H9 (cell line): ENCODE results near the gene MSI2. TPM values are rescaled to one million over a fixed set of nuclear protein-coding genes. Genes with fewer than 3 reads are reported as not detected.

Experiments used
- DNase-seq: peaks from one replicate; pipeline ENCODE4 v3.0.0-alpha.2; 2017
- H2AFZ ChIP-seq: one replicate; pipeline ENCODE4 v1.6.1; 2013; ENCODE audit warnings: mild to moderate bottlenecking, low read length, control low read depth, moderate library complexity
- H2AK5ac ChIP-seq: 2 replicates; pipeline ENCODE4 v1.6.1; 2013; ENCODE audit warnings: low read length, control low read depth, mixed read lengths; ENCODE audit not compliant: insufficient read length
- H2BK120ac ChIP-seq: one replicate; pipeline ENCODE4 v1.6.1; 2013; ENCODE audit warnings: low read depth, mild to moderate bottlenecking, low read length, control low read depth, inconsistent platforms; ENCODE audit not compliant: poor library complexity, severe bottlenecking
- H2BK12ac ChIP-seq: 2 replicates; pipeline ENCODE4 v1.6.1; 2013; ENCODE audit warnings: low read length, control low read depth, mixed read lengths, low read depth; ENCODE audit not compliant: insufficient read length
- H2BK15ac ChIP-seq: 2 replicates; pipeline ENCODE4 v1.6.1; 2013; ENCODE audit warnings: low read depth, low read length, control low read depth
- H2BK20ac ChIP-seq: one replicate; pipeline ENCODE4 v1.6.1; 2013; ENCODE audit warnings: low read depth, mild to moderate bottlenecking, low read length, control low read depth, inconsistent platforms; ENCODE audit not compliant: poor library complexity, severe bottlenecking
- H2BK5ac ChIP-seq: 2 replicates; pipeline ENCODE4 v1.6.1; 2013; ENCODE audit warnings: low read length, control low read depth, mixed read lengths; ENCODE audit not compliant: insufficient read length
- H3K14ac ChIP-seq: 2 replicates; pipeline ENCODE4 v1.6.1; 2013; ENCODE audit warnings: low read length, control low read depth; ENCODE audit not compliant: insufficient read depth
- H3K18ac ChIP-seq: 2 replicates; pipeline ENCODE4 v1.6.1; 2013; ENCODE audit warnings: low read depth, mild to moderate bottlenecking, mixed read lengths, low read length, control low read depth; ENCODE audit not compliant: insufficient read length
- H3K23ac ChIP-seq: 2 replicates; pipeline ENCODE4 v1.6.1; 2013; ENCODE audit warnings: low read length, control low read depth, mixed read lengths, low read depth; ENCODE audit not compliant: insufficient read length
- H3K23me2 ChIP-seq: 2 replicates; pipeline ENCODE4 v1.6.1; 2013; ENCODE audit warnings: low read depth, mild to moderate bottlenecking, mixed read lengths, low read length, control low read depth; ENCODE audit not compliant: insufficient read length, poor library complexity, severe bottlenecking
- H3K27ac ChIP-seq: 2 replicates; pipeline ENCODE4 v1.5.1; 2013; ENCODE audit warnings: low read length, control low read depth, mixed read lengths, low read depth; ENCODE audit not compliant: insufficient read length
- H3K27me3 ChIP-seq: 2 replicates; pipeline ENCODE4 v1.6.1; 2013; ENCODE audit warnings: low read length, control low read depth, inconsistent platforms; ENCODE audit not compliant: insufficient read depth
- H3K4ac ChIP-seq: 2 replicates; pipeline ENCODE4 v1.6.1; 2013; ENCODE audit warnings: low read depth, mild to moderate bottlenecking, control low read depth, inconsistent platforms, low read length, moderate library complexity
- H3K4me1 ChIP-seq: 2 replicates; pipeline ENCODE4 v1.6.1; 2013; ENCODE audit warnings: low read length, control low read depth, inconsistent platforms; ENCODE audit not compliant: insufficient read depth
- H3K4me2 ChIP-seq: 2 replicates; pipeline ENCODE4 v1.6.1; 2013; ENCODE audit warnings: low read length, control low read depth, mixed read lengths; ENCODE audit not compliant: insufficient read length, insufficient read depth
- H3K56ac ChIP-seq: 2 replicates; pipeline ENCODE4 v1.6.1; 2013; ENCODE audit warnings: low read depth, mild to moderate bottlenecking, mixed read lengths, low read length, control low read depth; ENCODE audit not compliant: insufficient read length
- H3K79me1 ChIP-seq: 2 replicates; pipeline ENCODE4 v1.6.1; 2013; ENCODE audit warnings: low read depth, mild to moderate bottlenecking, moderate library complexity, low read length, control low read depth, inconsistent platforms; ENCODE audit not compliant: insufficient read depth, poor library complexity, severe bottlenecking
- H3K79me2 ChIP-seq: 2 replicates; pipeline ENCODE4 v1.6.1; 2013; ENCODE audit warnings: low read length, control low read depth, inconsistent platforms; ENCODE audit not compliant: insufficient read depth
- H3K9ac ChIP-seq: 2 replicates; pipeline ENCODE4 v1.6.1; 2013; ENCODE audit warnings: low read length, control low read depth, mixed read lengths; ENCODE audit not compliant: insufficient read length; ENCODE audit errors: extremely low read depth
- H3K9me3 ChIP-seq: one replicate; pipeline ENCODE4 v1.6.1; 2013; ENCODE audit warnings: low read depth, low read length, inconsistent platforms; ENCODE audit not compliant: control insufficient read depth
- H3T11ph ChIP-seq: one replicate; pipeline ENCODE4 v1.6.1; 2013; ENCODE audit warnings: mild to moderate bottlenecking, low read length, control low read depth, inconsistent platforms
- H4K20me1 ChIP-seq: one replicate; pipeline ENCODE4 v1.6.1; 2013; ENCODE audit not compliant: control insufficient read depth, insufficient read length, insufficient read depth
- H4K5ac ChIP-seq: 2 replicates; pipeline ENCODE4 v1.6.1; 2013; ENCODE audit warnings: low read depth, mild to moderate bottlenecking, mixed read lengths, low read length, control low read depth; ENCODE audit not compliant: insufficient read length
- H4K8ac ChIP-seq: replicated peaks from 2 replicates; pipeline ENCODE4 v1.6.1; 2013; ENCODE audit warnings: low read length, control low read depth, mixed read lengths, low read depth; ENCODE audit not compliant: insufficient read length
- H4K91ac ChIP-seq: 2 replicates; pipeline ENCODE4 v1.6.1; 2013; ENCODE audit warnings: low read depth, mild to moderate bottlenecking, moderate library complexity, mixed read lengths, low read length, control low read depth; ENCODE audit not compliant: insufficient read length
- H3K27ac Mint-ChIP-seq, 3 experiments: 2 replicates in 2 of 3; 3 replicates in 1 of 3; pipeline ENCODE4 v1.8.0; 2020 to 2021; ENCODE audit warnings: mixed read lengths in 3 of 3, mild to moderate bottlenecking in 1 of 3, moderate library complexity in 1 of 3
- H3K27me3 Mint-ChIP-seq: 2 replicates; pipeline ENCODE4 v1.8.0; 2021; ENCODE audit warnings: low read depth, mild to moderate bottlenecking, moderate library complexity, mixed read lengths
- H3K36me3 Mint-ChIP-seq, 3 experiments: 2 replicates in 2 of 3; 3 replicates in 1 of 3; pipeline ENCODE4 v1.8.0; 2020 to 2021; ENCODE audit warnings: low read depth in 3 of 3, mixed read lengths in 3 of 3; ENCODE audit not compliant: insufficient read depth in 1 of 3
- H3K4me1 Mint-ChIP-seq, 2 experiments: 2 replicates each; pipeline ENCODE4 v1.8.0; 2020; ENCODE audit warnings: mixed read lengths in 2 of 2
- H3K4me3 Mint-ChIP-seq, 2 experiments: 2 replicates in 1 of 2; 3 replicates in 1 of 2; pipeline ENCODE4 v1.8.0; 2020 to 2021; ENCODE audit warnings: mild to moderate bottlenecking in 2 of 2, mixed read lengths in 2 of 2, moderate library complexity in 1 of 2
- H3K9me3 Mint-ChIP-seq, 2 experiments: 2 replicates in 1 of 2; 3 replicates in 1 of 2; pipeline ENCODE4 v1.8.0; 2020; ENCODE audit warnings: mild to moderate bottlenecking in 2 of 2, mixed read lengths in 2 of 2, moderate library complexity in 1 of 2
- WGBS: extraction: QIAGEN DNeasy Blood & Tissue Kit; methylation state at CpG from one replicate; pipeline ENCODE4 v1.1.7; 2013; ENCODE audit warnings: missing lambda C conversion rate, low lambda C conversion rate, mixed read lengths; ENCODE audit not compliant: insufficient read length; ENCODE audit errors: extremely low coverage; 5-methylcytosine and 5-hydroxymethylcytosine counted together
- total RNA-seq: library from RNA; stranded (reverse); gene quantifications from 2 replicates; pipeline ENCODE4 v1.2.1, GENCODE V29; 2021
- TF ChIP-seq, protein P1 (sequence below): fragments of 200-600 bp; sonication (generic); conservative IDR thresholded peaks from 3 replicates; pipeline ENCODE4 v1.8.0; 2021; ENCODE audit warnings: antibody characterized with exemption, mild to moderate bottlenecking

Gene MSI2
- total RNA-seq, 1 experiment from 2014 or later = 98.5 TPM

DNA sequence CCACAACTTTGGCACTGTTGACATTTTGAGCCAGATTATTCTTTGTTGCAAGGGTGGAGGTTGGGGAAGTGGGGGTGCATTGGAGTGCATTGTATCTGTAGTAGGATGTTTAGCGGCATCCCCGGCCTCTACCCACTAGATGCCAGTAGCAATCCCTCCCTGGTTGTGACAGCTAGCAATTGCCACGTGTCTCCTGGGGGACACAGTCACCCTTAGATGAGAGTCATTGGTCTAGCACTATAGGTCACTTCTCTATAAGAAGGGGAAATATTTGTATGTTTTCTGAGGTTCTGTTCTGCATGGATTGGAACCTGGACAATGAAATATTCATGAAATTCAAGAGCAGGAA lies 32.4 kb downstream of the MSI2 start:
- Histone ChIP-seq H4K91ac (no peak overlapping the region), H4K20me1 (no peaks in the 10 kb centered on the region), H2BK5ac (no peak overlapping the region), H3K27me3 (no peaks in the 10 kb centered on the region), H3K4me2 (no peak overlapping the region), H3K14ac (no peak overlapping the region), H3K18ac (no peak overlapping the region), H2AFZ (no peak overlapping the region), H2BK120ac (no peak overlapping the region), H3K56ac (no peak overlapping the region), H2BK20ac (no peak overlapping the region), H3K4ac (no peak overlapping the region), H3K9me3 (no peaks in the 10 kb centered on the region), H3K79me1 (peaks cover 7% of the 10 kb centered on the region), H2BK15ac (no peak overlapping the region), H3K23ac (no peak overlapping the region), H4K8ac (no peak overlapping the region), H2AK5ac (no peak overlapping the region), H3K23me2 (no peaks in the 10 kb centered on the region), H3K9ac (no peak overlapping the region), H3K79me2 (no peaks in the 10 kb centered on the region; the same call in 1 of the 2 replicates), H3T11ph (no peak overlapping the region), H3K4me1 (peaks cover 9% of the 10 kb centered on the region; the same call in 1 of the 2 replicates), H3K27ac (no peak overlapping the region), H4K5ac (no peak overlapping the region), H2BK12ac (no peak overlapping the region)
- Mint-ChIP-seq H3K9me3 (no peaks in the 10 kb centered on the region), H3K4me1 (peaks cover 59 to 71% of the 10 kb centered on the region in 2 experiments), H3K27me3 (no peaks in the 10 kb centered on the region), H3K27ac (peak overlapping the region in 2 of 3 experiments; percentile 44 to 82; a peak in 3 of 7 replicates), H3K4me3 (no peak overlapping the region), H3K36me3 (peaks cover 3 to 21% (median 10%) of the 10 kb centered on the region in 3 experiments; a peak in 6 of 7 replicates)
- no peak for DNase-seq
- WGBS = no CpG with 5 or more reads among the region's 3 CpGs
- TF ChIP-seq, protein P1, sequence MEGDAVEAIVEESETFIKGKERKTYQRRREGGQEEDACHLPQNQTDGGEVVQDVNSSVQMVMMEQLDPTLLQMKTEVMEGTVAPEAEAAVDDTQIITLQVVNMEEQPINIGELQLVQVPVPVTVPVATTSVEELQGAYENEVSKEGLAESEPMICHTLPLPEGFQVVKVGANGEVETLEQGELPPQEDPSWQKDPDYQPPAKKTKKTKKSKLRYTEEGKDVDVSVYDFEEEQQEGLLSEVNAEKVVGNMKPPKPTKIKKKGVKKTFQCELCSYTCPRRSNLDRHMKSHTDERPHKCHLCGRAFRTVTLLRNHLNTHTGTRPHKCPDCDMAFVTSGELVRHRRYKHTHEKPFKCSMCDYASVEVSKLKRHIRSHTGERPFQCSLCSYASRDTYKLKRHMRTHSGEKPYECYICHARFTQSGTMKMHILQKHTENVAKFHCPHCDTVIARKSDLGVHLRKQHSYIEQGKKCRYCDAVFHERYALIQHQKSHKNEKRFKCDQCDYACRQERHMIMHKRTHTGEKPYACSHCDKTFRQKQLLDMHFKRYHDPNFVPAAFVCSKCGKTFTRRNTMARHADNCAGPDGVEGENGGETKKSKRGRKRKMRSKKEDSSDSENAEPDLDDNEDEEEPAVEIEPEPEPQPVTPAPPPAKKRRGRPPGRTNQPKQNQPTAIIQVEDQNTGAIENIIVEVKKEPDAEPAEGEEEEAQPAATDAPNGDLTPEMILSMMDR = no peak
